Smooth muscle cell (in vitro differentiated cells): ENCODE measurements around the gene INTS7. TPM values are rescaled to one million over a fixed set of nuclear protein-coding genes. Genes with fewer than 3 reads are reported as not detected.

Source experiments
- DNase-seq: peaks from one replicate; lab custom pipeline; 2025; ENCODE audit not compliant: unreplicated experiment; lab: John Stamatoyannopoulos, UW
- H2AFZ ChIP-seq: fragments of 200-600 bp; sonication (generic); 2 replicates; pipeline ENCODE4 v1.6.0; 2016; ENCODE audit warnings: antibody characterized with exemption, low read depth, mild to moderate bottlenecking
- H3F3A ChIP-seq: fragments of 200-600 bp; sonication (generic); 2 replicates; pipeline ENCODE4 v1.6.0; 2017; ENCODE audit warnings: antibody characterized with exemption, low read depth
- H3K27ac ChIP-seq: fragments of 200-600 bp; sonication (generic); 2 replicates; pipeline ENCODE4 v1.5.1; 2016; ENCODE audit warnings: low read depth, mild to moderate bottlenecking
- H3K27me3 ChIP-seq: fragments of 200-600 bp; sonication (generic); 2 replicates; pipeline ENCODE4 v1.6.1; 2016; ENCODE audit warnings: low read depth, mild to moderate bottlenecking
- H3K36me3 ChIP-seq: fragments of 200-600 bp; sonication (generic); 2 replicates; pipeline ENCODE4 v1.5.1; 2016; ENCODE audit warnings: low read depth
- H3K4me1 ChIP-seq: fragments of 200-600 bp; sonication (generic); 2 replicates; pipeline ENCODE4 v1.5.1; 2016; ENCODE audit warnings: low read depth
- H3K4me2 ChIP-seq: fragments of 200-600 bp; sonication (generic); 2 replicates; pipeline ENCODE4 v1.6.0; 2016; ENCODE audit warnings: mild to moderate bottlenecking
- H3K4me3 ChIP-seq: fragments of 200-600 bp; sonication (generic); 2 replicates; pipeline ENCODE4 v1.5.1; 2016; ENCODE audit warnings: mild to moderate bottlenecking
- H3K79me2 ChIP-seq: fragments of 200-600 bp; sonication (generic); 2 replicates; pipeline ENCODE4 v1.6.0; 2016; ENCODE audit warnings: low read depth, mild to moderate bottlenecking
- H3K9ac ChIP-seq: fragments of 200-600 bp; sonication (generic); 2 replicates; pipeline ENCODE4 v1.6.0; 2016; ENCODE audit warnings: low read depth
- H3K9me3 ChIP-seq: fragments of 200-600 bp; sonication (generic); replicated peaks from 2 replicates; pipeline ENCODE4 v1.5.1; 2016; ENCODE audit warnings: low read depth
- H4K20me1 ChIP-seq: fragments of 200-600 bp; sonication (generic); 2 replicates; pipeline ENCODE4 v1.6.0; 2016; ENCODE audit warnings: low read depth
- WGBS: methylation state at CpG from one replicate; pipeline ENCODE4 v1.1.7; 2016; ENCODE audit warnings: low lambda C conversion rate; 5-methylcytosine and 5-hydroxymethylcytosine counted together
- polyA plus RNA-seq: library from polyadenylated mRNA; unstranded; fragments of >200 nt; fragmentation: Nextera tagmentation; extraction: Ambion mirVana; gene quantifications from 2 replicates; pipeline ENCODE4 v1.2.1, GENCODE V29; 2016
- total RNA-seq: library from RNA; depleted of rRNA; stranded (reverse); fragments of >200 nt; gene quantifications from 2 replicates; pipeline ENCODE4 v1.2.3, GENCODE V29; 2014
- TF ChIP-seq, protein P1 (sequence below): fragments of 200-600 bp; sonication (generic); IDR thresholded peaks from 2 replicates; pipeline ENCODE4 v1.5.1; 2017; ENCODE audit warnings: borderline replicate concordance, mild to moderate bottlenecking, antibody characterized with exemption; ENCODE audit not compliant: insufficient read depth, poor library complexity, severe bottlenecking

Gene INTS7
- total and polyA plus RNA-seq, 2 experiments from 2014 or later: 5.9 to 9.5 TPM

DNA sequence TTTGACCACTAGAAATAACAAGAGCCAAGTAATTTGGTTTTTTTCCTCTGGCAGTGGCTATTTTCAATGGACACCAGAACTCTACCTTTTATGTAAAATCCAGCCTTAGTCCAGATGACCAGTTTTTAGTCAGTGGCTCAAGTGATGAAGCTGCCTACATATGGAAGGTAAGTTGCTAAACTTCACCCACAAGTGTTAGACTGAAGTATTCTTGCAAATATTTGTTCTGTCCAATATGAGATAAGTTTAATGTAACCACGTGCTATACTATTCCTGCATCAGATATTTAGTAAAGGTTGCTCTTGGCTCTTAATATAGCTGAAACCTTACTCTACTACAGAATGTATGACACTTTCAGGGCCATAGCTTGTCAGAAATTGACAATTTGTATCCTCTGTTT lies 36.7 kb upstream of the INTS7 start:
- no peaks in the 10 kb centered on the region for H3K79me2 ChIP-seq
- H3K9me3 ChIP-seq: no peaks in the 10 kb centered on the region
- H3K27me3 ChIP-seq: no peaks in the 10 kb centered on the region
- no peak overlapping the region for H3K9ac ChIP-seq
- no peak overlapping the region for H3K4me2 ChIP-seq
- H3K4me1 ChIP-seq: no peaks in the 10 kb centered on the region
- H3K27ac ChIP-seq: no peak overlapping the region
- no peaks in the 10 kb centered on the region for H4K20me1 ChIP-seq
- no peak overlapping the region for H2AFZ ChIP-seq
- no peaks in the 10 kb centered on the region for H3F3A ChIP-seq
- no peaks in the 10 kb centered on the region for H3K36me3 ChIP-seq
- 100% methylated on average over 1 of the region's 1 CpG for WGBS
- DNase-seq: no peak
- no peak overlapping the region for H3K4me3 ChIP-seq
- TF ChIP-seq, protein P1, sequence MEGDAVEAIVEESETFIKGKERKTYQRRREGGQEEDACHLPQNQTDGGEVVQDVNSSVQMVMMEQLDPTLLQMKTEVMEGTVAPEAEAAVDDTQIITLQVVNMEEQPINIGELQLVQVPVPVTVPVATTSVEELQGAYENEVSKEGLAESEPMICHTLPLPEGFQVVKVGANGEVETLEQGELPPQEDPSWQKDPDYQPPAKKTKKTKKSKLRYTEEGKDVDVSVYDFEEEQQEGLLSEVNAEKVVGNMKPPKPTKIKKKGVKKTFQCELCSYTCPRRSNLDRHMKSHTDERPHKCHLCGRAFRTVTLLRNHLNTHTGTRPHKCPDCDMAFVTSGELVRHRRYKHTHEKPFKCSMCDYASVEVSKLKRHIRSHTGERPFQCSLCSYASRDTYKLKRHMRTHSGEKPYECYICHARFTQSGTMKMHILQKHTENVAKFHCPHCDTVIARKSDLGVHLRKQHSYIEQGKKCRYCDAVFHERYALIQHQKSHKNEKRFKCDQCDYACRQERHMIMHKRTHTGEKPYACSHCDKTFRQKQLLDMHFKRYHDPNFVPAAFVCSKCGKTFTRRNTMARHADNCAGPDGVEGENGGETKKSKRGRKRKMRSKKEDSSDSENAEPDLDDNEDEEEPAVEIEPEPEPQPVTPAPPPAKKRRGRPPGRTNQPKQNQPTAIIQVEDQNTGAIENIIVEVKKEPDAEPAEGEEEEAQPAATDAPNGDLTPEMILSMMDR: no peak

DNA sequence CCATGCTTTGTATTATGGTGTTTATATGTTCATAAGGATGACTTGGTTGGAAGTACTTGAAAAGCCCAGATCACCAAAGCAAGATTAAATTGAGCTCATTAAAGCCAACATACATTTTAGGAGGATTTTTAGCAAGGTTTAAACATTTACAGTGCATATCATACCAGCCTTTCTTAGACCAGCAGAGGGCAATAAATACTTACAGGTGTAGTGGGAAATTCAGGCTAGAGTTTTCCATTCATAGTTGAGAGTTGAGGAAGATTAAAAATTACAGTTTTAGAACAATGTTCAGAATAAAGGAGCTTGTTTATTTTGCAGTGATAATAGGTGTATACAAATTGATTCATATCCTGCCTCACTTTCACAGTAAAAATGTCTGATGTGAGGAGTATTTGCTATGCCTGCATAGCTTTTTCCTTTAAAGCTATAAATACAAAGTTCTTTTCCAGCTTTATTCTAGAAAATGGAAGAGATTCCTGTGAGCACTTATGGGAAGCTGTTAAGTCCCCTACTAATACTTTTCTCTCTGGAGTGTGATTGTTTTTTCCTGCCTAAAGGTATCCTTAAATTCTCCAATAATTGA lies 35.5 kb upstream of the INTS7 start:
- Histone ChIP-seq H3F3A (no peaks in the 10 kb centered on the region), H3K4me2 (no peak overlapping the region), H4K20me1 (no peaks in the 10 kb centered on the region), H3K9ac (no peak overlapping the region), H3K27ac (no peak overlapping the region), H3K4me3 (no peak overlapping the region), H3K27me3 (no peaks in the 10 kb centered on the region), H3K79me2 (no peaks in the 10 kb centered on the region), H3K9me3 (no peaks in the 10 kb centered on the region), H3K4me1 (no peaks in the 10 kb centered on the region), H2AFZ (no peak overlapping the region), H3K36me3 (no peaks in the 10 kb centered on the region)
- no peak for DNase-seq
- TF ChIP-seq, protein P1: peak; percentile 83

DNA sequence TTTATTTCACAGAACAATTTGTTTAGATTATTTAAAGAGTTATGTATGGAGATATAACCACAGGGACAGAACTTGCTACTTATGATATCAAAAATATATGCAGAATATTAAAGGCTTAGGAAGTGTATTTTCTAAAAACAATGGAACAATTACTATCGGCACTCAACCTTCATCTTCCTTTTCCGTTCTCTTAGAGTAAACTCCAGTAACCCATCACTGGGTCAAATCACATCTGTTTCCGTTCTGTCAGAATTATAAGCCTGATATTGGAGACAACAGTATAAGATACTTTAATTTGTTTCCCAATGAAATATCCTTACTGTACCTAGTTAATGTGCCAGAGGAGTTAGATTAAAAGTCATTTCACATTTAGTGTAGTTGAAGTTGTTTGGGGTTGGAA lies 32.4 kb upstream of the INTS7 start:
- Histone ChIP-seq H3K4me3 (no peak overlapping the region), H3K27me3 (no peaks in the 10 kb centered on the region), H3K36me3 (no peaks in the 10 kb centered on the region), H3K9me3 (no peaks in the 10 kb centered on the region), H3K9ac (no peak overlapping the region), H3K4me2 (no peak overlapping the region), H3K27ac (no peak overlapping the region), H3K4me1 (no peaks in the 10 kb centered on the region), H4K20me1 (no peaks in the 10 kb centered on the region), H3F3A (no peaks in the 10 kb centered on the region), H3K79me2 (no peaks in the 10 kb centered on the region), H2AFZ (no peak overlapping the region)
- TF ChIP-seq, protein P1: no peak
- DNase-seq: no peak
- 96% methylated on average over 3 of the region's 3 CpGs for WGBS

DNA sequence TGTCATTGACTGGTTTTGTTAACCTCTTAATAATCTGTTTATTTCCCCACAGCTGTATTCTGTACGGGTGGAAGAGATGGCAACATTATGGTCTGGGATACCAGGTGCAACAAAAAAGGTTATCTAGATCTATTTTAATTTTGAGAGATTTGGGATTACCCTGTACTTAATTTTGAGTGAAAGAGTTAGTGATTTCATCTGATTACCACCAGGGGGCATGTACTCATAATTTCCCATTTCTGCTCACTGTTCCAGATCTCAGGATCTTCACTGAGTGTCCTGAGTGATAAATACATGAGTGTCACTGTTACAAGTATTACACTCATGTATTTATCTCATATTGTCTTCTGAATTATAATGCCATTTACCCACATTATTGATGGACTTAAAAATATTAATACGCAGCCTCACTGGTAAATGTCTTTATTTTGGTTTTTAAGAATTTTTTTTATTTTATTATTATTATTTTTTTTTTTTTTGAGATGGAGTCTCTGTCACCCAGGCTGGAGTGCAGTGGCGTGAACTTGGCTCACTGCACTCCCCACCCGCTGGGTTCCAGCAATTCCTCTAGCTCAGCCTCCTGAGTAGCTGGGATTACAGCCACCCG lies 27.6 kb upstream of the INTS7 start:
- Histone ChIP-seq H3K27ac (no peak overlapping the region), H3K36me3 (no peaks in the 10 kb centered on the region), H2AFZ (no peak overlapping the region), H3K4me2 (no peak overlapping the region), H3K9me3 (no peaks in the 10 kb centered on the region), H3K9ac (no peak overlapping the region), H3F3A (no peaks in the 10 kb centered on the region), H3K79me2 (no peaks in the 10 kb centered on the region), H4K20me1 (no peaks in the 10 kb centered on the region), H3K4me3 (no peak overlapping the region), H3K4me1 (no peaks in the 10 kb centered on the region), H3K27me3 (no peaks in the 10 kb centered on the region)
- TF ChIP-seq, protein P1: peak; percentile 71
- no peak for DNase-seq
- 90% methylated on average over 5 of the region's 5 CpGs for WGBS
